GM18508 (cell line): ENCODE measurements around the gene PDE1A.

Experiments
- ATAC-seq: cut with Tn5 transposase; IDR thresholded peaks from one replicate; pipeline ENCODE4 v1.9.1; 2021; ENCODE audit warnings: moderate number of reproducible peaks; ENCODE audit not compliant: insufficient read depth, unreplicated experiment

Gene PDE1A

DNA sequence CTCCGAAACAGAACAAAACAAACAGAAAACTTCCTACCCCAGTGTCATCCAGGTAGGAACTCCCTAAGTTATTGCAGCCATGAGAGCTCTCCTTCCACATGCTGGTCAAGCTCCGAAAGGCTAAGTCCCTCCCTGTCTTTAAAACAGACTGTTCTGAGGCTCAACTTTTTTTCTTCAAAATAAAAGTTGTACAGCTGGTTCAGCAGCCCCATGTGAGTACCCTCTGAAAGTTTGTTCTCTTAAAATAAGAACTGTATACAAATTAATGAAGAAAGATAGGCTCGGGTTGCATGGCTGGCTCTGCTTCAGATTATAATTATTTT lies at the start of gene PDE1A:
PDE1A (minus strand) TSS at position 119 of the 323 bp plus-strand sequence.
- no peak for ATAC-seq

DNA sequence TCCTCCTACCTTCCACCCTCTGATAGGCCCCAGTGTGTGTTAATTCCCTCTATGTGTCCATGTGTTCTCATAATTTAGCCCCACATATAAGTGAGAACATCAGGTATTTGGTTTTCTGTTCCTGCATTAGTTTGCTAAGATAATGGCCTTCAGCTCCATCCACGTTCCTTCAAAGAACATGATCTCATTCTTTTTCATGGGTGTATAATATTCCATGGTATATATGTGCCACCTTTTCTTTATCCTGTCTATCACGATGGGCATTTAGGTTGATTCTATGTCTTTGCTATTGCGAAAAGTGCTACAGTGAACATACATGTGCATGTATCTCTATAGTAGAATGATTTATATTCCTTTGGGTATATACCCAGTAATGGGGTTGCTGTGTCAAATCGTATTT lies 46.8 kb upstream of the PDE1A start:
- no peak for ATAC-seq

DNA sequence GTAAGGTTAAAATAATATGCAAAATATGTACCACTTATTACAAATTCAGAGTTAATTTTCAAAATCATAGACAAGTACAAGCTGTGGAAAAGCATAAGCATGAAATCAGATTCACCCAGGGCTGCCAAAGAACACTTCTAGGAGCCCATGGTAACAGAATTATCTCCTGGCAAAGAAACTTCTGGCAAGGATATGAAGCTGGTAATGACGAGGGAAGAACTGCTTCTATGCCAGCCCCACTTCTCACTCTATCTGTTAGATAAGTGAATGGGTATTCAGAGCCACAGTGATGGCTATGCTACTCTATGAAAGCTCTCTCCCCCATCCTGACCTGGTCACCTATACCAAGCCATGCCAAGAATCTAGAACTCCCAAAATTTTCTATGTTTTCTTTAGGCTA lies 36.9 kb upstream of the PDE1A start:
- no peak for ATAC-seq

DNA sequence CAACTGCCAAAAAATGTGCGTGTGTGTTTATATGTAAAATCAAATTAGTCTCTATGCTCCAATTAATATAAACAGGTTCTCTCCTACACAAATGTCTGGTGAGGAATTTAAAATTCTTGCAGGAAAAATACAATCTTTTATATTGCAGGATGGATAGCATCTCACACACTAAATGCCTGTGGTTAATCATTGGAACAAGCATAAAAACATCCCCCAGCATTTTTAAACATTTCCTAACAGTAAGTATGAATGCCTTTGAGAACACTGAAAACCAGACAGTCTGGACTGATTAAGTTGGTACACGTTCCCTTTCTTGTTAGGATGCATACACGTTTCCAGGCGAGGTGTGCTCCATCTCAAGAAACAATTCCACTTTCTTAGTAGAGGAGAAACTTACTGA lies 29.9 kb upstream of the PDE1A start:
- ATAC-seq, result no peak

DNA sequence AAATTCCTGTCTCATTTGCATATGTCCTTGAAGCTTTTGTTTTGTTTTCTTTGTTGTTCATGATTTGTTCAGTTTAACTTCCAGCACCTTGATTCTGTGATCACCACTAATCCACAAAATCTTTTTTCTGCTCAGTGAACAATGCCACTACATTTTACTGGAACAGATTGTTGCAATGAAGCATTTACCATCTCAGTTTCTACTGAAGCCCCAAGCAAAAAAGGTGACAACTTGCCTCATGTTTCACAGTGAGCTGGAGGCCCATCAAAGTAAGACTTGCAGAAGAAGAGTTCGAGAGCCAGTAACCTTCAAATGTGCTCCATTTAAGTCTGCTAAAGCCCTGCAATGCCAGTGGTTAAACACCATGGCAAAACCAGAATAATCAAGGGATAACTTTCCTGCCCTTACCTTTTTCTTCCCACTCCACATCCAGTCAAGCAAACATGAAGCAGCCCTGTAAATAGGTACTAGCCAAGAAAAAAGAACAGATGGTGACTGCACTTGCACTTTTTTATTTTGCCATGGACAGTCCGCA lies 25.7 kb upstream of the PDE1A start:
- ATAC-seq, result no peak

DNA sequence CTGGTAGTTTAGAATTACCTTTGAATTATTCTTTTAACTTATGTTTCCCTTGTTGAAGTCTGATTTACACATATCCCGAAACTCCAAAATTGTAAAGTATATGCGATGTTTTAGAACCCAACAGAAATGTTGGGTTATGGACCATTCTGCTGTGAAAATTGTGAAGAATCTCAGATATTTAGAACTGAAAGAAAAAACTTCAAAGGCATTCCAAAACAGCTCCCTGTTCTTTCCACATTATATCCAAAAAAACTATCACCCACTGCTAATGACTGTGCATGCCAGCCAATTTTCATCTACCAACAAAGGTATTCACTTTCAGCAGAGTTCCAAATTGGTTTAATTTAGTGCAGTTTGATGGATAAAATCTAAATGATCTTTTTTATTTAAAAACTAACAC lies 21.5 kb upstream of the PDE1A start:
- no peak for ATAC-seq

DNA sequence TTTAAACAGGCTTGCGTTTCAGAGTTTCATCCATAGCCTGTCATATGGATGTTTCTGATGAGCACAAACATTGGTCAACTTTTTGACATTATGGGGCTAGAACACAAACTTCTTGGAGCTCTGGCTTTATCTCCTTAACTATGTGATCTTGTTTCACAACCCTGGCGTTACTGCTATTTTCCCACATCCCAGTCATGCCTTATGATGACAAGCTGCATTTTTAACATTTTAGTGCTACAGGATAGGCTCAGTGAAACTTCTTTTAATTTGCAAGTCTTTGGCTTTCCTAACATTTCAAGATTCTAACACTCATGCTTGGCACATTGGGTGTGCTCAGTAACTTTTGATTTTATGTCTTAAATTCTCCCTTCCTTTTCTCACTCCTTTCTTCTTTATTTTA lies 21.0 kb upstream of the PDE1A start:
- no peak for ATAC-seq

DNA sequence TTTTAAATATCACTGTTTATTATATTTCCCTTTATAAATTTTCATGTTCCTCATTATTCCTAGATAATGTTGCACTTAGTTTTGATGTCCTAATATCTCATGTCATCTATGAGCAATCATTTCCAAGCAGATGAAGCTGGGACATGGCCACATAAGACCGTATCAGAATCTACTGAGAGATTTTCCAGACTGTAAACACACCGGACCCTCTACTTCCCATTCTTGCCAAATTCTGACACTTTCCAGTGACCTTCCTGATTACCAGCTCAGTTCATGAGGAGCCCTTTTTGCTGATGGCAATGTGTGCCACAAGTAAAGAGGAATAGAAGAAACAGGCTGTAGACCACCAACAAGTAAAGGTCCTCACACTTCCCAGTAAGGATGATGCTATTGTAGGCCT lies 20.3 kb upstream of the PDE1A start:
- ATAC-seq, result no peak

DNA sequence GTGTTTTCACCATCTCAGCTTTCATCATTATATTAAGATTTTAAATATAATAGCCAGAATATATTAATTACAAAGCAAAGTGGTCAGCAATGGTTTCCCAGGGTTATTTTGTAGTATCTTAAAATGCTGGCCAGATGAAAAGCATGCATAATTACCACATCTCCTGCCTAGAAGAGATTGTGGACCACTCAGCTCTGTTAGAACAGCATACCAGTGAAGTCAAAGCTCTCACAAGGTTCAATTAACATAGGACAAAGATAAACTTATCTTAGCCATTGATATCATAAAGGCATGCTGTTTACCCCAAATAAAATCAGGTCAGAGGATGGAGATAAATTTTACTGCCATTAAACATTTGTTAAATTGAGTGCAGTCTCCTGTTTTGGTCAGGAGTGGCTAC lies 19.3 kb upstream of the PDE1A start:
- no peak for ATAC-seq

DNA sequence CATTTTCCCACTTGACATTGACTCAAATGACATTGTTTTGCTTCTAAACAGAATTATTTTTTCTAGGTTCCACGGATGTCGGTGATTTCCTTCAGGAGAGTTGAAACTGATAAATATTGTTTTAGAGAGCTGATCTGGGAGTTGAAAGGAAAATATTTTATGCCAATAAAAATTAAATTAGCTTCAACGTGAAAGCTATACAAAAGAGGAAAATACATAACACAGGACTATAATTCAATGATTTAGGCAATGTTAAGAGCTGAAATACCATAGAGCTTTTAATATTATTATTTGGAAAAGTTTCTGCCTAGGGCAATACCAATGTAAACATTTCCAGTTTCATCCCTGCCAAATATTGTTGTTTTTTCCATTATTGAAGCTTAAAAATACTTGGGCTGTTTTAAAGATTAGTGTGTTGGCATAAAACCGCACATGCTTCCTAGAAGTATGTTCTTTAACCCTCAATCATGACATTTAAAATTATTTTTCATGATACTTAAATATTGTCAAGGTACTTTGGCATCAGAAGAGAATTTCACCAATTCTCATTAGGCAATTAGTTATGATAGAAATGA lies 18.6 kb upstream of the PDE1A start:
- ATAC-seq, result no peak

DNA sequence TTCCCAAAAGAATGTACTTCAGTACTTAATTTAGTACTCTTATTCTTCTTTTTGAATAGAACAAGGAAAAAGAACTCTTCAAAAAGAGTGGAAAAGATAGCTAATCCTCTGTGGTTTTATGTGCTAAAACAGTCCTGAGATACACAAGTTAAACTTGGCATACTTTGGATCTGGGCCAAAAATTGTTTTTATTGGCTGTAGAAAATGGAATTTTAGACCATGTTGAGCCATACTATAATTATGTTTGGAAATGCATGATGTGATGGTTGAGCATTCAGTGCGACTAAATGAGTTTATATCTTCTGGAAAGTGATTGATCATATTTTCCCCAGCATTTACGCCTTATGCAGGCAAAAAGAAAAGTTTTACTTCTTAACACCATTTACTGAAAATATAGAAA lies 18.0 kb upstream of the PDE1A start:
- no peak for ATAC-seq

DNA sequence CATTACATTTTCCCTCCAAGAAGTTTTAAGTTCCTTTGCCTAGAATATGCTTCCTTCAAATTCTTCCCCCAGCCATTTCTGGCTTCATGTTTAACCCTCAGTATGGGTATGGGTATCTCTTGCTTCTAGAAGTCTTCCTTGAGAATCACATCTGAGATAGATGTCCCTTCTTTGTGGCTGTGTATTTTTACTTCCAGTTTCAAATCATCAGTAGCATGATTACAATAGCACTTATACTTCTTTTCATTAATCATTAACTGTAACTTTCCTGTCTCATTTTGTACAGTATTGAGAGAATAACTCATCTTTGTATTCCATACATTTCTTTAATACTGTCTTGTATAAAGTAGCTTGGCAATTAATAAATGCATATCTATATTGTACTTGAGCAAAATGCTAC lies 17.3 kb upstream of the PDE1A start:
- no peak for ATAC-seq

DNA sequence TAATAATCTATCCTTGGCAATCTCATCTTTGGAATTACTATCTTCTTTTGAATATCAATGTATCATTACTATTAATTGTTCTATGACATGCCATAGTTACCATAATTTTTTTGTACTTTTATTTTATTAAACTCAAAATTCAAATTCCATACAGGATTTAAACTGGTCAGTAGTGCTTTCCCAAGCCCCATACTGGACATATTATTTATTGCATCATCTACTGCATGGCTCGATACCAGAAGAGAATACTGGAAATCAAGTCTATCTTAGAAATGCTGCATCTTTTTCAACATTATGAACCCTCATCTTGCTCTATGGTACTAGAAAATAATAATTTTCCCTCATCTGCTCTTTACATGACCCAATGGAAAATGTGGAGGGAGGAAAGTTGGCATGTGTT lies 9.4 kb upstream of the PDE1A start:
- ATAC-seq, result no peak

DNA sequence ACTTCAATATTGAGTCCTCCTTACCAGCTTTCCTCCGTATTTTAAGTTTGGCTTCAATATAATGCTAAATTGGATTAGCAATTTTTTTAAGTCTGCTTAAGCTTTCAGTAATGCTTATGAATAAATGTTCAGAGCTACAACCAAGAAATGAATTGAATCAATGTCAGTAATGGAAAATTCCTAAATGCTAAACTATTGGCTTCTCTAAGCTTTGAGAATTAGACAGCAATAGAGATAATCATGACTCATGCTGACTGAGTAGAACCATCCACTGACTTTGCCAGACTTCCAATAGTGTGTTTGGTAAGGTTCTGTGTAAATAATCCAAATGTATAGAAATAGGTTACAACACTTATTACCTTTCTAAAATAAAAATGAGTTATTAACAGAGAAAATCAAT lies 8.9 kb upstream of the PDE1A start:
- ATAC-seq, result no peak

DNA sequence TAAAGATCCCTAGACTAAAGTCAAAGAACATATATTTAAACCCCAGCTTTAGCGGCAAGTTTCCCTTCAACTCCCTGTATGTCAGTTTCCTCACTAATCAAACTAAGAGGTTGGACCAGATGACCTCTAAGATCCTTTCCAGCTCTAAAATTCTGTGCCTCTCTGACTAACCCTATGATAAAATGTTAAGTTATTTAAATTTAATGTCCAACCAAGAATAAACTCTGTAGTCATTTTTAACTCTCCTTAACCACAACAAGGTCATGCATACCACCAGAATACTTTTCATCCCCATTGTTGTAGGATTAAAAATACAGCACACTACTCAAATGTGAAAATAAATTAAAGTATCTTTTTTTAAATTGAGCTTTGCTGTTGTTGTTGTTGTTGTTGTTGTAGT lies 5.2 kb upstream of the PDE1A start:
- ATAC-seq, result no peak

DNA sequence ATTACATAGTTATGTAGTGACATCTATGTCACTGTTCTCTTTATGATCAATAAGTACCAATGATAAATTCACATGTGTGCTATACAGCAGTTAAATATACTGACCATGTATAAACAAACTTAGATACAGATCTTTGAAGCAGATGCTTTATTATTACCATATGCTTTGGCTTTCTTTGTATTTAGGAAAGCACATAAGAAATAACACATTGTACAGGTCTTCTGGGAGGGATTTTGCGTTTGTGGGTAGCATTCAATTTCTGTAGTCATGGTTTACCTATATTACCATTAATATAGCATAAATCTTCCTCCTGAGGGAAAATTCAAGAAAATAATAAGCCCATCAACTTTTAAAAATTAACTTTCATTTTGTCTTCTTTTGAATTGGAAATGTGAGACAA lies 1.6 kb upstream of the PDE1A start:
- no peak for ATAC-seq

DNA sequence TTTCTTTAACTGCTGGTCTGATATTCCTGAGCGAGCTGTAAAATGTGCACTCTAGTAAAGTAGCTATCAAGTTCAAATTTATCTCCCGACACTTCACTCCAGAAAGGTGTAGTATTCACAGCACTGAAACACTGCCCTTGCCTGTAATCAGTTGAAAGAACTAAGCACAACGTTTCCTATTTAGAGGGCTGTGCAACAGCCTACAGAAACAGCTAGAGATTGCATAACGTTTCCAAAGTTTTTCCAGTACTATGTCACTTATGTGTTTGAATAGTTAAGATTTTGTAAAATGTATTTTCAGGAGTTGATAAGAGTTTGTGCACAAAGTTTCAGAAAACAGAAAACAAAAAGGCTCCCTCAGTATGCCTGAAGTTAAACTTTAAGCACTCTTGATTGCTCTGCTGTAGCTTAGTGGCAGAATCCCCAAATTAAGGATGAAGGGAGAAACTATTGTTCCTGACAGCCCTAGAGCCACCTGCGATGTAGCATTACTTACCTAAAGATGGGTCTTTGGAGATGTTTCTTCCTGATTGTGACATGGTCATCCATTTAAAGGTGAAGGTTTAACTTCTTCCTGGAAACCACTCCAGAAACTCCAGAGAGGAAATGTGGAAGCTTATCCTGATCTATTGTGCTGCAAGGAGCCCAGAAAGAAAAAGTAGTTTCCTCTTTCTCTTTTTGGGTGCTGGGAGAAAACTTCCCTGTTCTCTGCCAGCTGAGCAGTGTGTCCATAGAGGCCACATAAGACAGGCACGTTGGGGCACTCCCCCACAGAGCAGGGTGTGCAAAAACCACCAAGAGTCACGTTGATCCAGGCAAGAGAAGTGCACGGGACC lies 536 bp downstream of the PDE1A start:
- ATAC-seq, result no peak

DNA sequence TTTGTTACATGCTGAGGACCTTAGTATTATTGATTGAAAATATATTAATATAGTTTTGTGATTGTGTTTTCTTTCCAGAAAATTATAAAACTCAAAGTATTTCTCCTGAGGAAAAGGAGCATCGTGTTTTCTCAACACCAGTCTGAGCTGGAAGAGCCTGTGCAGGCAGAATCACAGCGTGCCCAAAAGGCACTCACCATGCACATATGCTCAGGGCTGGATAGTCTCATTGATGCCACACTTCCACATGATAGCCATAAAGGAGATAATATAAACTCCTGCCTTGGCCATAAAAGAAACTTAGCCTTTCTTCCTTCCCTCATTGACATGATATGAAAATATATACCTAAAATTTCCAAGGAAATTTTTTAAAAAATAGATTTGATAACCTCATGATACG lies 4.0 kb downstream of the PDE1A start:
- ATAC-seq, result no peak

DNA sequence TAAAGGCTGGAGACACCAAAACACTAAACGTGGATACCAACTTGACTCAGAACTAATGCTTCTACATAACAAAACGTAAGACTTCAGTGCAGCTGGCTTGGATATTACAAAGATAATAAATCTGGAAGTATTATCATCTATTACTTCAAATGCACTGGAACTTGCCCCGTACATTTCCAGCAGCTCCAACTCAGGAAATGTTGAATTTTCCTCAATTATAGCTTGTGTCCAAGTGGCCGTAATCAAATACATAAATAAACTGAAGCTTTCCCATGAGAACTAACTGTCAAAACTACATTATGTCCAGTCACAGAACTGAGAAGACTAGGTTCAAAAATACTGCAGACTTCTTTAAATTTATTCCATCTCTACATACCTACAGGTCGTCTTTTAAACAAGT lies 6.2 kb downstream of the PDE1A start:
- ATAC-seq, result no peak

DNA sequence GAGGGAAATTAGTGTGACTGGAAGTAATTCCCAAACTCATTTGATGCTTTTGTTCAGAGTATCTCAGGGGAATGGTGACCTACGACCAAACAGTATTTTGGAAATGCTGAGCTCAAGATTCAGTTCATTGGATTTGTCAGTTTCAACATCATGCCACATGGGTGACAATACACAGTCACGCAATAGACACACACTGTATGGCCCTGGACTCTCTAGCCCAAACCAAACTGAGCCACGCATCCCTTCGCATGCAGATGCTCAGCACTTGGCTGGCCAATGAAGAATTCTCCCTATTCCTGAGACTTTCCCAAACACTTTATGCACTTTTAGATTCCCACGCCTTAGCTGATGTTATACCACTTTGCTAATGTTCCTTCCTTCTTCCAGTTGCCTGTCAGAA lies 10.0 kb downstream of the PDE1A start:
- no peak for ATAC-seq

DNA sequence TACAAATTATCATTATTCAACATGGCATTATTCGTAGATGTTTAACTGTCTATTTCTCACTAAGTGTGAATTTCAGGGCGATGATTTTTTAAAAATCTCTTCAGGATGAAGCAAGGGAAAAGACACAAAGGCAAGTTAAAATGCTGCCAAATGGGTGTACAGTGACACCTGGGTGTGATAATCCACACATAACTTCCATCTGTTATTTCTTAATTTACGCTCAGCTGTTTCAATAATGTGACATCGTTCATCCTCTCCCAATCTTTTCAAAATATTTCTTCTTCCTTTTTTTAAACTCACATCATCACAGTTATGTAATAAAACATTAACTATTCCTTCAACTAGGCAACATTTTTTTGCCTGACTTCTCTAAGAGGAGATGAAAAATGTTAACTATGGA lies 10.6 kb downstream of the PDE1A start:
- ATAC-seq, result no peak

DNA sequence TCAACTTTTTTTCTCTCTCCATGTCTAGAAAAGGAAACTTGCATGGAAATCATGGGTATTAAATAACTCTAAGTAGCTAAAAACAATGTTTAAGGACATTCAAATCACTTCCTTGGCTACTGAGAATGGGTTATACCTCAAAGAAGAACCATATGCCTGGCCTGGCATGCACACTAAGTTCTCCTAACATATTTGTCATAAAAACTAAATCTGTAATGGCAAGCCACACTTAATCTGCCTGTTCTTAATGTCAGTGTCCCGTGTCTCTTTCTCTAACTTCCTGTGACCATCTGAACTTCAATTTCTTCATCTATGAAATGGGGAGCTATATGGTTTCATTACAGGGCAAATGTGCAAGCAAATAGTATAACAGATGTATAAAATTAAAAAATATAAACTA lies 11.1 kb downstream of the PDE1A start:
- no peak for ATAC-seq
